Endothelial cell of umbilical vein (primary cell): ENCODE measurements around the gene SMIM7.
"Not testable (repeated sequence)": the region's sequence is repeated elsewhere in the genome, so short reads cannot be mapped to it uniquely, and the experiment has no call there.

ENCODE experiments used
- EZH2 ChIP-seq: IDR thresholded peaks from 2 replicates; pipeline ENCODE4 v1.6.1; 2012; ENCODE audit warnings: borderline replicate concordance, low read depth, mild to moderate bottlenecking, moderate library complexity, low read length, inconsistent platforms; ENCODE audit not compliant: severe bottlenecking
- FOS ChIP-seq: IDR thresholded peaks from 2 replicates; pipeline ENCODE4 v1.6.1; 2011; ENCODE audit warnings: mild to moderate bottlenecking, low read length, moderate library complexity, borderline replicate concordance; ENCODE audit not compliant: insufficient read depth
- GATA2 ChIP-seq: IDR thresholded peaks from 2 replicates; pipeline ENCODE4 v1.7.0; 2011; ENCODE audit warnings: low read depth, mild to moderate bottlenecking, moderate library complexity, mixed read lengths, low read length; ENCODE audit not compliant: insufficient read length, insufficient read depth
- JUN ChIP-seq: IDR thresholded peaks from 2 replicates; pipeline ENCODE4 v1.6.1; 2011; ENCODE audit warnings: borderline replicate concordance, low read depth; ENCODE audit not compliant: insufficient read length, insufficient read depth
- MYC ChIP-seq: IDR thresholded peaks from one replicate; pipeline ENCODE4 v1.6.1; 2011; ENCODE audit warnings: mild to moderate bottlenecking, low read depth, low read length
- POLR2A ChIP-seq: IDR thresholded peaks from 2 replicates; pipeline ENCODE4 v1.6.1; 2012; ENCODE audit warnings: low read depth, mild to moderate bottlenecking, control low read depth, low read length
- POLR2AphosphoS5 ChIP-seq: IDR thresholded peaks from 2 replicates; pipeline ENCODE4 v1.6.1; 2012; ENCODE audit warnings: low read depth, mild to moderate bottlenecking, control low read depth, low read length, moderate library complexity; ENCODE audit not compliant: insufficient read depth
- TF ChIP-seq, protein P1 (sequence below), 2 donors: IDR thresholded peaks; 1 replicate in 1 of 2; 2 replicates in 1 of 2; pipeline ENCODE4 v1.5.1; 2011; ENCODE audit warnings: low read length in 2 of 2, mild to moderate bottlenecking in 2 of 2, moderate library complexity in 2 of 2, control low read depth in 1 of 2, inconsistent platforms in 1 of 2, low read depth in 1 of 2; ENCODE audit not compliant: insufficient read depth in 1 of 2; ENCODE audit errors: extremely low read depth in 1 of 2
- TF ChIP-seq, protein P2 (sequence below): IDR thresholded peaks from 2 replicates; pipeline ENCODE4 v1.6.1; 2011; ENCODE audit not compliant: insufficient read depth, insufficient read length

DNA sequence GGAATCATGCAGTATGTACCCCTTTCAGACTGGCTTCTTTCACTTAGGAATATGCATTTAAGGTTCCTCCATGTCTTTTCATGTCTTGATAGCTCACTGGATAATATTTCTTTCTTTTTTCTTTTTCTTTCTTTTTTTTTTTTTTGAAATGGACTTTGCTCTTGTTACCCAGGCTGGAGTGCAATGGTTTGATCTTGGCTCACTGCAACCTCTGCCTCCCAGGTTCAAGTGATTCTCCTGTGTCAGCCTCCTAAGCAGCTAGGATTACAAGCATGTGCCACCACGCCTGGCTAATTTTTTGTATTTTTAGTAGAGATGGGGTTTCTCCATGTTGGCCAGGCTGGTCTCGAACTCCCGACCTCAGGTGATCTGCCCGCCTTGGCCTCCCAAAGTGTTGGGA lies 8.8 kb upstream of the SMIM7 start:
- TF ChIP-seq, protein P1, sequence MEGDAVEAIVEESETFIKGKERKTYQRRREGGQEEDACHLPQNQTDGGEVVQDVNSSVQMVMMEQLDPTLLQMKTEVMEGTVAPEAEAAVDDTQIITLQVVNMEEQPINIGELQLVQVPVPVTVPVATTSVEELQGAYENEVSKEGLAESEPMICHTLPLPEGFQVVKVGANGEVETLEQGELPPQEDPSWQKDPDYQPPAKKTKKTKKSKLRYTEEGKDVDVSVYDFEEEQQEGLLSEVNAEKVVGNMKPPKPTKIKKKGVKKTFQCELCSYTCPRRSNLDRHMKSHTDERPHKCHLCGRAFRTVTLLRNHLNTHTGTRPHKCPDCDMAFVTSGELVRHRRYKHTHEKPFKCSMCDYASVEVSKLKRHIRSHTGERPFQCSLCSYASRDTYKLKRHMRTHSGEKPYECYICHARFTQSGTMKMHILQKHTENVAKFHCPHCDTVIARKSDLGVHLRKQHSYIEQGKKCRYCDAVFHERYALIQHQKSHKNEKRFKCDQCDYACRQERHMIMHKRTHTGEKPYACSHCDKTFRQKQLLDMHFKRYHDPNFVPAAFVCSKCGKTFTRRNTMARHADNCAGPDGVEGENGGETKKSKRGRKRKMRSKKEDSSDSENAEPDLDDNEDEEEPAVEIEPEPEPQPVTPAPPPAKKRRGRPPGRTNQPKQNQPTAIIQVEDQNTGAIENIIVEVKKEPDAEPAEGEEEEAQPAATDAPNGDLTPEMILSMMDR (IDR thresholded peaks at IDR 0.05; ENCODE audit: extremely low read depth in 1 of 2, insufficient read depth in 1 of 2, low read depth in 1 of 2, low read length in 2 of 2): not testable (repeated sequence)
- TF ChIP-seq POLR2A, POLR2AphosphoS5, FOS, EZH2, MYC, JUN, GATA2: not testable (repeated sequence)
- TF ChIP-seq, protein P2, sequence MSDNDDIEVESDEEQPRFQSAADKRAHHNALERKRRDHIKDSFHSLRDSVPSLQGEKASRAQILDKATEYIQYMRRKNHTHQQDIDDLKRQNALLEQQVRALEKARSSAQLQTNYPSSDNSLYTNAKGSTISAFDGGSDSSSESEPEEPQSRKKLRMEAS: not testable (repeated sequence)
